Epithelial cell of proximal tubule (primary cell): ENCODE data around the gene C6orf47. TPM values are rescaled to one million over a fixed set of nuclear protein-coding genes. Genes with fewer than 3 reads are reported as not detected.

Experiments used
- DNase-seq: peaks from one replicate; pipeline ENCODE4 v3.0.0-alpha.2; 2011; ENCODE audit warnings: low read depth
- H3K4me3 ChIP-seq: 2 replicates; pipeline ENCODE4 v1.5.1; 2011; ENCODE audit warnings: low read depth, mild to moderate bottlenecking, low read length
- CTCF ChIP-seq: conservative IDR thresholded peaks from 2 replicates; pipeline ENCODE4 v1.5.1; 2012; ENCODE audit warnings: low read depth, mild to moderate bottlenecking, low read length
- total RNA-seq: library from RNA; depleted of rRNA; stranded (reverse); fragments of >200 nt; gene quantifications from 2 replicates; pipeline ENCODE4 v1.2.3, GENCODE V29; 2015

C6orf47 gene
- total RNA-seq, 1 donor from 2014 or later, result 17.2 TPM

- TF ChIP-seq CTCF, result no peak
- no peak overlapping the region for H3K4me3 ChIP-seq
- DNase-seq, result no peak
Observed at GRCh38 chr6:31692886-31693285, 32.3 kb upstream of the C6orf47 start.

- DNase-seq, result no peak
- H3K4me3 ChIP-seq, result no peak overlapping the region
- no peak for TF ChIP-seq CTCF
Observed at GRCh38 chr6:31692353-31692752, 31.8 kb upstream of the C6orf47 start.

- no peak for DNase-seq
- no peak overlapping the region for H3K4me3 ChIP-seq
- TF ChIP-seq CTCF, result no peak
Observed at GRCh38 chr6:31691564-31692108, 31.1 kb upstream of the C6orf47 start.

- no peak for TF ChIP-seq CTCF
- DNase-seq, result no peak
- no peak overlapping the region for H3K4me3 ChIP-seq
Observed at GRCh38 chr6:31691078-31691463, 30.5 kb upstream of the C6orf47 start.

GRCh38 chr6:31690231-31691077 lies 29.9 kb upstream of the C6orf47 start:
- TF ChIP-seq CTCF, result no peak
- DNase-seq, result no peak
- no peak overlapping the region for H3K4me3 ChIP-seq

GRCh38 chr6:31689249-31690110 lies 28.9 kb upstream of the C6orf47 start:
- H3K4me3 ChIP-seq, result no peak overlapping the region

More at GRCh38 chr6:31689249-31690110, 28.9 kb upstream of the C6orf47 start:
- peak; percentile 67 for TF ChIP-seq CTCF
- DNase-seq, result no peak
